Endothelial cell of umbilical vein (primary cell): Measurements from ENCODE around the gene TMEM250.

ENCODE experiments used
- CTCF ChIP-seq, 2 donors: IDR thresholded peaks; 1 replicate in 1 of 2; 2 replicates in 1 of 2; pipeline ENCODE4 v1.5.1; 2011; ENCODE audit warnings: low read length in 2 of 2, mild to moderate bottlenecking in 2 of 2, moderate library complexity in 2 of 2, control low read depth in 1 of 2, inconsistent platforms in 1 of 2, low read depth in 1 of 2; ENCODE audit not compliant: insufficient read depth in 1 of 2; ENCODE audit errors: extremely low read depth in 1 of 2
- EZH2 ChIP-seq: IDR thresholded peaks from 2 replicates; pipeline ENCODE4 v1.6.1; 2012; ENCODE audit warnings: borderline replicate concordance, low read depth, mild to moderate bottlenecking, moderate library complexity, low read length, inconsistent platforms; ENCODE audit not compliant: severe bottlenecking
- JUN ChIP-seq: IDR thresholded peaks from 2 replicates; pipeline ENCODE4 v1.6.1; 2011; ENCODE audit warnings: borderline replicate concordance, low read depth; ENCODE audit not compliant: insufficient read length, insufficient read depth
- MAX ChIP-seq: IDR thresholded peaks from 2 replicates; pipeline ENCODE4 v1.6.1; 2011; ENCODE audit not compliant: insufficient read depth, insufficient read length
- MYC ChIP-seq: IDR thresholded peaks from one replicate; pipeline ENCODE4 v1.6.1; 2011; ENCODE audit warnings: mild to moderate bottlenecking, low read depth, low read length
- POLR2A ChIP-seq: IDR thresholded peaks from 2 replicates; pipeline ENCODE4 v1.6.1; 2012; ENCODE audit warnings: low read depth, mild to moderate bottlenecking, control low read depth, low read length
- POLR2AphosphoS5 ChIP-seq: IDR thresholded peaks from 2 replicates; pipeline ENCODE4 v1.6.1; 2012; ENCODE audit warnings: low read depth, mild to moderate bottlenecking, control low read depth, low read length, moderate library complexity; ENCODE audit not compliant: insufficient read depth

GRCh38 chr9:136163248-136163850, 44.7 kb upstream of the TMEM250 start:
- TF ChIP-seq POLR2A = no peak
- TF ChIP-seq CTCF (IDR thresholded peaks at IDR 0.05; ENCODE audit: extremely low read depth in 1 of 2, insufficient read depth in 1 of 2, low read depth in 1 of 2, low read length in 2 of 2) = no peak
- no peak for TF ChIP-seq POLR2AphosphoS5
- no peak for TF ChIP-seq MYC
- no peak for TF ChIP-seq EZH2
- TF ChIP-seq MAX = no peak
- TF ChIP-seq JUN = no peak
